HG02798 (cell line): ENCODE results near the gene UNC93A.
"Not testable (repeated sequence)": the region's sequence is repeated elsewhere in the genome, so short reads cannot be mapped to it uniquely, and the experiment has no call there.

ENCODE experiments used
- ATAC-seq: cut with Tn5 transposase; IDR thresholded peaks from one replicate; pipeline ENCODE4 v1.9.1; 2021; ENCODE audit warnings: mild to moderate bottlenecking; ENCODE audit not compliant: unreplicated experiment, poor library complexity

Gene UNC93A

GRCh38 chr6:167307342-167307955 lies 16.3 kb downstream of the UNC93A start:
- no peak for ATAC-seq

- no peak for ATAC-seq
Measured at GRCh38 chr6:167308207-167308606, 17.1 kb downstream of the UNC93A start.

- ATAC-seq, result not testable (repeated sequence)
Measured at GRCh38 chr6:167309355-167310192, 18.5 kb downstream of the UNC93A start.

- no peak for ATAC-seq
Measured at GRCh38 chr6:167311286-167311685, 20.2 kb downstream of the UNC93A start.

- not testable (repeated sequence) for ATAC-seq
Measured at GRCh38 chr6:167311691-167312090, 20.6 kb downstream of the UNC93A start.

DNA sequence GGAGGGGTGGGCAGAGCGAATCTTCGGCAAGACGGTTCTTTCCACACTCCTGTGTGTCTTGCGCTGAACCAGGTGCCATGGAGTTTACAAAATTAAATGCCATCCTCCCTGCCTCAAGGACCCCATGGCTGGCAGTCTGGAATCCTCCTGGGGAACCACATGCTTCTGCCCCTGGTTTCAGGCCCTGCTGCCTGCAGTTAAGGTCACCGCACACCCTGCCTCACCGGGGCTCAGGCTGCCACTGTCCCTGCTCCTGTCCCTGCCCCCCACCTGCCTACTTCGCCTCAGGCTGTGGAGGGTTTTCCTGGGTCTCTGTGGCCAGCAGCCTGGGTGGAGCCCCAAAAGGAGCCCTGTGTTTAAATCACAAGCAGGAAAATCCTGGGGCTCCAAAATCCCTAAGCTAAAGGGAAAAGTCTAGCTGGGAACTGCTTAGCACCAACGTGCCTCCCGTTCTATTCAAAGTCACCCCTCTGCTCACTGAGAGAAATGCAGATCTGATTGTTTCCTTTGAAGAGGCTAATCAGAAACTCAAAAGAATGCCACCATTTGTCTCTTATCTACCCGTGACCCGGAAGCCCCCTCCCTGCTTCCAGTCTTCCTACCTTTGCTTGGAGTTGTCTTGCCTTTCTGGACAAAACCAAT lies 23.2 kb downstream of the UNC93A start:
- ATAC-seq, result no peak

DNA sequence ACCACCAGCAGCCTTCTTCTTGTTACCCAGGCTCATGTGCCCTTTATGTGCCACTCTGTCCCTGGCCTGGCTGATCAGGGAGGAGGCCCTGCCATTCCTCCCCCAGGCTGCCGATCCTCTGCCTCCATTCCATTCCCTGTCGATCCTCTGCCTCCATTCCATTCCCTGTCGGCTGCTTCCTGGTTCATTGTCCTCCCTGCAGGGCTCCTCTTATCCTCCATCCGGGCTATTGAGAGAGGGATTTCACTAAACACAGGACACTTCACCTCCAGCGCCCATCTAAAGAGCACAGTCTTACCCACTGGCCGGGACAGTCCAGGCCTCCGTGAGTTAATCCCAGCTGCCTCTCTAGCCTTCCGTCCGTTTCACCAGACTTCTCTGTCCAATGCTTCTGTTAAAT lies 26.1 kb downstream of the UNC93A start:
- ATAC-seq, result no peak

GRCh38 chr6:167318354-167318753 lies 27.2 kb downstream of the UNC93A start:
- not testable (repeated sequence) for ATAC-seq

DNA sequence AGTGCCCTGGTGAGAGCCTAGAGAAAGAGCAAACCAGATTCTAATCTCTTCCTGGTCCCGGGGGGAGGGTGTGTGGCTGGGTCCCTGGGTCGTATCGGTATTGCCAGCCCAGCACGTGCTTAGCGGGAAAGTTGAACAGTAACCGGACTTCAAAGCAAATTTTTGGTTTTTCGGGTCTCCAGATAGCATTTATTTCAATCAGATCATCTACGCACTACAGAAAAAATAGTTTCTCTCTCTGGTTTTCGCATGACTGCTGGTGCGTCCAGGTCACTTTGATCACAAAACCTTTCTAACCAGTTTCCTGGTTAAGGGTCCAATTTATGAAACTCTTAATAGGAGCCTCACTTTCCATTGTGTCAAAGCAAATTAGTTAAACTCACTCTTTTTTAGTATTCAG lies 27.7 kb downstream of the UNC93A start:
- ATAC-seq, result not testable (repeated sequence)

DNA sequence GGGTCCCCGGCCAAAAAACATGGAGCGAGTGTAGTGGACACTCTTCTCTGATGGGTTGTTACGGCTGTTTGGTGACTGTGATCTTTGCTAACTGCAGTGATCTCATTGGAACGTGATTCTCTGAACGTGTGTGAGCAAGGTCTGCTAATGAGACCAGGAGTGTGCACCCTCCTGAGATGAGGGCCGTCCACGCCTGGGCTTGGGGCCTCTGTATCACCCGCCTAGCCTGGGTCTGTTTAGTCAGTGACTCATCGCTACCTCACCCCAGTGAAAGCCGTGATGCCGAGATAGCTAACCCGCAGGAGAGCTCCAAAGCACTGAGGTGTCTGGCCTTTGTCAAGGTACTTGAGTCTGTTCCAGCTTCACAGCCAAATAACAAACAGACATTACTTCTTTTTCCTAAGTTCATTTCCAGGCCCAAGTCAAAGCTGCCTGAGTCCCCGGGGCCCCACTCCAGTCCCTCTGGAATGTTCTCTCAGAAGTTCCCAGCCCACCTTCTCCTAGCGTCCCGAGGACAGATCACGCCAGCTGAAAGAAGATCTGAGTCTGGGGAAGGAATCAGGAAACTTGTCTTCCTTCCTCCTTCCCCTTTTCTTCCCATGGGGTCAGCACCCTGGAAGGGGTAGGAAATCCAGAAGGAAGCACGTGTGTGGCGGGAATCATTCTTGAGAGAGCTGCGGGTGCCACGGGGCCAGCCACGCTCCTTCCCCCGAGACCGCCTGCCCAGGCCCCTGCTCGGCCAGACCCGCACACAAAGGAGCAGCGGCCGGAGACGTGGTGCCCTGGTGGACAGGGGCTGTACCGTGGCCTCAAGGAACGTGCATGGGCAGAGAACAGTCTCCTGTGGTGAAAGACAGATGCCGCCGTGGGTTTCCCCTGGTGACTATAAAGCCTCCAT lies 29.0 kb downstream of the UNC93A start:
- not testable (repeated sequence) for ATAC-seq

DNA sequence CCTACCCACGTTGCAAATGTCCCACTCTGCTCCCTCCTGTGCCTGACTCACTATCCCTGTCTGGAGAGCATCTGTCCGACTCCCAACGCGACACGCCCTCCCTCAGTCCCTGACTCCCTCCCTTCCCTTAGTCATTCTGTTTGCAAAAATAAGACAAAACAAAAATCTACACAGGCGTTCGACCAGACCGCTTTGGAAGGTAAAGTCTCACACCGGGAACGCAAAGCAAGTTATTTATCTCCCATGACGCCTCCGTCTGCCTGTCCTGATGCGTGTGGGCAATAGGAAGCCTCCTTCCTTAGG lies 29.6 kb downstream of the UNC93A start:
- not testable (repeated sequence) for ATAC-seq

GRCh38 chr6:167321185-167321584 lies 30.1 kb downstream of the UNC93A start:
- not testable (repeated sequence) for ATAC-seq

GRCh38 chr6:167323111-167323510 lies 32.0 kb downstream of the UNC93A start:
- ATAC-seq, result no peak

DNA sequence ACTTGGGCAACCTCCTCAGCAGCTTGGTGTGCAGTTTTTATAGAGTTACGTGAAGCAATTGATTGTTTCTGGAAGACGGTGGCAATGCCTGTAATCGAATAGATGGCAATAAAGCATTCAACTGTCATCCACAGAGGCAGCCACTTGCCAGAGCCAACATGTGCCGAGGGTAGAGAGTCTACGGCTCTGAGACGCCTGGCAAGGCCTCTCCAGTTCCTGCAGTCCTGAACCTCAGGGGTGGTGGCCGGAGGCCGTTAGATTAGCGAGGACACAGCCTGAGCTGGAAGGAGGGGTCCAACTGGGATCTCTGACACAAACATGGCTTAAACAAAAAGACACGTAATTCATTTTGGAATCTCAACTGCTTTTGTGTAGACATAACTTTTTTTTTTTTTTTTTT lies 33.0 kb downstream of the UNC93A start:
- no peak for ATAC-seq

- ATAC-seq, result no peak
Measured at GRCh38 chr6:167325766-167326165, 34.7 kb downstream of the UNC93A start.

- no peak for ATAC-seq
Measured at GRCh38 chr6:167327391-167327790, 36.3 kb downstream of the UNC93A start.

- ATAC-seq, result no peak
Measured at GRCh38 chr6:167328086-167328485, 37.0 kb downstream of the UNC93A start.

GRCh38 chr6:167329014-167329413 lies 37.9 kb downstream of the UNC93A start:
- no peak for ATAC-seq

DNA sequence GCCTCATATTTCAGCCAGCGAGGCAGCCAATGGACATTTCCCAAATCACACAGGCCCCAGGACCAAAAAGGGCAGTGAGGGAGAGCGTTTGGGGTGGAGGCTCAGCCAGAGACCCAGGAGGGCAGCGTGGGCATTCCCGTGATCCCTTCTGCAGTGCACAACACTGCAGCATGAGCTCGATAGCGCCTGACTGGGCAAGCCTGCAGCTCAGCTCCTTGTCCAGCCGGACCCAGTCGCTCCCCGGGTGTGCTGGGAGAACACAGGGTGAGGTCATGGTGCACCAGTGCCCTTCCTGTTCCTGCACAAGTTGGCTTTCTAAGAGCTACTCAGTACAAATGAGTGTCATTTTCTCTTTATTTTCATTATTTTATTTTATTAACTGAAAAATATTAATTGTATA lies 39.6 kb downstream of the UNC93A start:
- no peak for ATAC-seq

DNA sequence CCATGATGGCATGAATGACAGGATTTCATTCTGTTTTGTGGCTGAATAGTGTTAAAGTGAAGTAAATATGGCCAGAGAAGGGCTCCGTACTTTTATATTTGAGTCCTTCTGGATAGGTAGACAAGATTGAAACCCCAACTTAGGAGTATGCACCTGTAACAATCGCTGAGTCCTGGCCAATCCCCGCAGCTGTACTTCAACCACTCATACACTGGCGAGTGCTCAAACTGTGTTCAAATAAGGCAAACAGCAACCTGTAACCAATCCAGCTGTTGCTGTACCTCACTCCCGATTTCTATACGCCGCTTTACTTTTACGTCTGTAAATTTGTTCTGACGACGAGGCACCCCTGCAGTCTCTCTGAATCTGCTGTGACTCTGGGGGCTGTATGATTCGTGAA lies 40.5 kb downstream of the UNC93A start:
- ATAC-seq, result no peak
